NCI-H748 (cell line): Measurements from ENCODE around the gene RASGEF1B.
"Not testable (repeated sequence)": the region's sequence is repeated elsewhere in the genome, so short reads cannot be mapped to it uniquely, and the experiment has no call there.

Source experiments
- DNase-seq: peaks from one replicate; lab custom pipeline; 2025; ENCODE audit not compliant: unreplicated experiment; lab: John Stamatoyannopoulos, UW

RASGEF1B gene

DNA sequence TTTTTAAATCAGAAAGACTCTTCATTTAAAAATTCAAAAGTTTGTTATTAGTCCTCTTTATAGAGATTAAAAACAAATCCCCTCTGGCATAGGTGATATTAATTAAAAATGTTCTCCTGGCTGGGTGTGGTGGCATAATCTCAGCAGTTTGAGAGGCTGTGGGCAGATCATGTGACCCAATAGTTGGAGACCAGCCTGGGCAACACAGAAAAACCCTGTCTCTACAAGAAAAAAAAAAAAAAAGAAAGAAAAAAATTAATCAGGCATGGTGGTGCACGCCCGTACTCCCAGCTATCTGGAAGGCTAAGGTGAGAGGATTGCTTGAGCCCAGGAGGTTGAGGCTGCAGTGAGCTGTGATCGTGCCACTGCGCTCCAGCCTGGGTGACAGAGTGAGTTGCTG, 38.9 kb downstream of the RASGEF1B start:
- no peak for DNase-seq

DNA sequence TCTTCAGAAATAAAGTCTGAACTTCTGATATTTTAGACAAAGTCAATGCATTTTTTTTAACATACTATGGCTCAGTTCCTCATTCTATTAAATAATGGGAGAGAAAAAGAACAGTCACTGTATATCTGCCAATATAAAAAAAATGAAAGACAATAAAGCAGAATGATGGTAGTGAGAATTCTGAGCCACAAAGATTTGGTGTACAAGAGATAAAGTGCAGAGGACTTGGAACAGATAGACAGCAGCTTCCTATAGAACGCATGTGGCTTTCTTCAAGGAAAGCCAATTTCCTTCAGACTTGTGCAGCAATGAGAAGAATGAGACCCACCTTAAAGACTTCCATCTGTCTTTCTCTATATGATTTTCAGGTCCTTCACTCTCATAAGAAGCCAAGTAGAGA, 39.7 kb downstream of the RASGEF1B start:
- no peak for DNase-seq

DNA sequence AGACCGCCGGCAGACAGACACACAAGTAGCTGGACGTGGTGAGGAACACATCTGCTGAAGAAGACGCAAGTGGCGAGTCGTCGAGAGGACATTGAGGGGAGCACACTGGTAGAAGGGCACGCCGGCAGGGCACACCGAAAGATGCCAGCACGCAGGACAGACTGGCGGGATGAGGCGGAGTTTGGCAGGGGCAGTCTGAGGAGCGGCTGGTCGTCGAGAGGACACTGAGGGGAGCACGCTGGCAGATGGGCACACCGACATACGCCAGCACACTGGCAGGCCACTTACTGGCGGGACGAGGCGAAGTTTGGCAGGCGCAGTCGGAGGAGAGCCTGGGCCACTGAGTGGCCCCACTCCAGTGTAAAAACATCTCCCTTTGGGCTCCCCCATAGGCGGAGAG, 42.1 kb downstream of the RASGEF1B start:
- no peak for DNase-seq

DNA sequence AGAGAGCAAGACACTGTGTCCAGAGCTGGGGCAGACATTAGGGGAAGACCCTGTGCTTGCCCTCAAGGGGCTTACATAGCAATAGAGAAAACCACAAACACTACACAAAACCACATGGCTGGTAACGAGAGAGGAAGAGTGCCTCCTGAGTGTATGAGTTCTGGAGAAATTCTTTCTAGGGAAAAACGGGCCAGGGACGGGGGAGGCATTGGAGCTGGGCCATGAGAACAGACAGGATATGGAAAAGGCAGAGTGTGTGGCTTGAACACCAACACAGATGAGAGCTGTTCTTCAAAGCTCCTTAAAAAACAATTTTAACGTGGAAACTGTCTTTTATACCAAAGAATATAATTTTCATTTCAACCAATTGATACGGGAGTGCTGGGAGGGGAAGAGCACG, 42.7 kb downstream of the RASGEF1B start:
- DNase-seq = no peak

DNA sequence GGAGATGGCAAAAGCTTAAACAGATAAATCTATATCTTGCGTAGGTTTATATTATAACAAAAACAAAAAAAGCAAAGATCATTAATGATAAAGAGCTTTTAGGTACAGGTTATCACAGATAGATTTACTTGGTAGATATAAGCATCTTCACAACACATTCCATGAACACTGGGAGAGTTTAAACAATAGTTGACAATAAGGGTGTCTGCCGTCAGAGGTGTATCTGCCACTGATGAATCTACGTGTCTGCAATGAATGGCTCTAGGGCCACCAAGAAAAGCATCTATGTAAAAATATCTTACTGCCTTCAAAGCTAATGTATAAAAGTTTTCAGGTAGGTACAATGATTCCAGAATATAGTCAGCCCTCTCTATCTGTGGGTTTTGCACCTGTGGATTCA, 43.7 kb downstream of the RASGEF1B start:
- no peak for DNase-seq

- no peak for DNase-seq
These were observed 44.3 kb downstream of the RASGEF1B start for GRCh38 chr4:81427344-81427821.

DNA sequence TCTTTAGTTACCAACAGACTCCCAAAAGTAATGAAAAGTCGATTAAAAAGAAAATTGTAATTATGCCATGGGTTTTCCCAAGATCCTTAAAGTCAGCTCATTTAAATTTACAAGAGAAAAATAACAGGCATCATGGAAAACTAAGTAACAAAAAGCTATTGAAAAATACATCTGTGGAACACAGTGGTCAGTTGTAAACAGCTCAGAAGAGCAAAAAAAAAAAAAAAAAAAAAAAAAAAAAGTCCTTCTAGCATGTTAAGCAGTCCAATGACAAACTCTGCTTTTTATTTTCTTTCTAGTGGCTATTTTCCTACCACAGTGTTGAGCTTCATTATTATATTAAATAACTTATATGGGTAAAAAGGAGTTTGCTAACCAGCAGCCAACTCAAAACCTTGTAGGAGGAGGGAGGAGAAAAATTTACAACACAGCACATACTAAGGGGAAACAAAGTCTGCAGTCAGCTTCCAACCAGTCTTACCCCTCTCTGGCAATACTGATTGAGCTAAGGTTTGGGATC, 44.9 kb downstream of the RASGEF1B start:
- no peak for DNase-seq

DNA sequence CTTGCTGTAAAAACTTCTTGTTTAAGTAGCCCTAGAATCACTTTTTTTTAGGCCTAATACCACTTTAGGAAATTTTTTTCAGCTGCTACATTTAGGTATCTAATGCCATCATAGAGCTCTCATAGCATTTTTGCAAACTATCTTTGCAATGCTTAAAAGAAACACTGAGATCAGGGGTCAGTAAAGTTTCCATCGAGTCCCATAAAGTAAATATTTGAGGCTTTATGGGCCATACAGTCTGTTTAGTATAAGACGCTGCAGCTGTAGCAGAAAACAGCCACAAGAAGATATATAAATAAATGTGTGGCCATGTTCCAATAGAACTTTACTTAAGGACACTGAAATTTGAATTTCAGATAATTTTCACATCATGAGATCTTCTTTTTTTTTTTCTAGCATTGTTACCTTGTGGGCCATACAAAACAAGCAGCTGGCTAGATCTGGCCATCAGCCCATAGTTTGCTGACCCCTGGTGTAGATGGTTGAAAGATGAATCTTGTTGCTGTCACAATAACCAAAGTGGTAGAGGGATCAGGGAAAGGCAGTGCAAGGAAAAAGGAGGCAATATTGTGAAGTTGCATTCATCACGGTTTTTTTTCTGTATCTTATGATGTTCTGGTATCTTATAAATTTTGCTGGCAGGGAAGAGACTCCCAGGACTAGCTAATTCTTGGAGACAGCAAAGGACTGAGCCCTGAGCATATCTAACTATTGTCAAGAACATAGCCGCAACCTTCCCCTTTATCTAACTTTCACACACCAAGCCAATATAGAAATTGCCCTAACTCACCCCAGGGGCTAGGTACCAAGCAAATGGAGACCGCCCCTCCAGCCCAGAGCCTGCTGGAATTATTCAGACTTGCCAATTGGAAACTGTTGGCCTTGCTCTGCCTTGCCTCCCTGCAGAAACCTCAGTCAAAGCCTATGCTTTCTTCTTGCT, 46.6 kb downstream of the RASGEF1B start:
- no peak for DNase-seq

DNA sequence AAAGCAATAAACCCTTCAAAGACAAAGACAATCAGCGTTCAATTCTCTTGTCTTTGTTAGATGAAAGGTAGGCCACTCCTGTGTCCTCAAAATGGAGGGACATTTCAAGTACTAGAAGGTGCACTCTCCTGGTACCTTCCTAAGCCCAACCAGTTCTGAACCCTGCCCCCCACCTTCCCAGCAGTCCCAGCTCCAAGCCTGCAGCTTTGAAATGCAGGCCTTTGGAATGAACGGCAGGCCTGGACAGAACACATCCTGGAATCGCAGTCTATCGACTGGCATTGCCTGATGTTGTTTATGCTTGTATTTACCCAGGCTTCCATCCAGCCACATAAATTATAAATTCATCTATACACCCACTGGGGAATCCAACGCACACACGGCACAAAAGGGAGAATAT, 47.4 kb downstream of the RASGEF1B start:
- no peak for DNase-seq

- DNase-seq = peak; percentile 21
These were observed 49.1 kb downstream of the RASGEF1B start for GRCh38 chr4:81422595-81422994.

GRCh38 chr4:81421346-81422218, 50.1 kb downstream of the RASGEF1B start:
- peak; percentile 84 for DNase-seq

- DNase-seq = no peak
These were observed 53.1 kb downstream of the RASGEF1B start for GRCh38 chr4:81418572-81418971.

DNA sequence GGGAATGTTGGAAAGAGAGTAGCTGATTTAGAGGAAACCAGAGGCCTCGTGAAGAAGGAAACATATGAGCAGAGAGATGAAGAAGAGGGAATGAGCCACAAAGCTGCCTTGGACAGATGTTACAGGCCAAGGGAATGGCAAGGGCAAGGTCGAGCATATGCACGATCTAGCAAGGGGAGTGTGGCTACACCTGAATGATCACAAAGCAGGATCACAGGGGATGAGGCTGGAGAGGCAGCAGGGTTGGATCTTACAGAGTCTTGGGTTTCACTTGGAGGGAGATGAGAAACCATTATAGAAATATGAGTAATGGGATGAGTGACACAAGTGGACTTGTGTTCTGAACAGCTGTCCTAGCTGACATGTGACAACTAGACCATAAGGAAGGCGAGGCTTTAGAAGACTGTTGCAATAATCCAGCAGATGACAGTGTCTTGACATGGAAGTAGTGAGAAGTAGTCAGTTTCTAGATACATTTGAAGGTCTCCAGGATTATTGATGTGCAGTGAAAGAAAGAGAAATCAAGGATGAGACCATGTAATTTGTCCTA, 58.7 kb downstream of the RASGEF1B start:
- no peak for DNase-seq

DNA sequence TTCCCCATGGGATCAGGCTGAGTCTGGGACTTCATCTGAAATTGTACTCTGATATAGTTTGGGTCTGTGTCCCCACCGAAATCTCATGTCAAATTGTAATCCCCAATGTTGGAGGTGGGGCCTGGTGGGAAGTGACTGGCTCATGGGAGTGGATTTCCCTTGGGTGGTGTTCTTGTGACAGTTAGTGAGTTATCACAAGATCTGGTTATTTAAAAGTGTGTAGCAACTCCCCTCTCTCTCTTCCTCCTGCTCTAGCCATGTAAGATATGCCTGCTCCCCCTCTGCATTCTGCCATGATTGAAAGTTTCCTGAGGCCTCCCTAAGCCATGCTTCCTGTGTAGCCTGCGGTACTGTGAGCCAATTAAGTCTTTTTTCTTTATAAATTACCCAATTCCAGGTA, 61.0 kb downstream of the RASGEF1B start:
- DNase-seq = no peak

- no peak for DNase-seq
These were observed 61.9 kb downstream of the RASGEF1B start for GRCh38 chr4:81409836-81410235.

- no peak for DNase-seq
These were observed 63.4 kb downstream of the RASGEF1B start for GRCh38 chr4:81408341-81408740.

- no peak for DNase-seq
These were observed 64.0 kb downstream of the RASGEF1B start for GRCh38 chr4:81407726-81408125.

DNA sequence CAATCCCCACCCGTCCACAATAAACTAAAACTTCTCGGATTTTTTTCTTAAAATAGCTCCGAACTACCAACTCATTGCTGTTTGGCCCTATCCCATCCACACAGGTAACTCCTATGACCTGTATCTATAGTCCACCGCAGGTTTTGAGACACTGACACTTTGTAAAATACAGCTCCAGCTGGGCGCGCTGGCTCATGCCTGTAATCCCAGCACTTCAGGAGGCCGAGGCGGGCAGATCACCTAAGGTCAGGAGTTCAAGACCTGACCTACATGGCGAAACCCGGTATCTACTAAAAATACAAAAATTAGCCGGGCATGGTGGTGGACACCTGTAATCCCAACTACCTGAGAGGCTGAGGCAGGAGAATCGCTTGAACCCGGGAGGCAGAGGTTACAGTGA, 65.2 kb downstream of the RASGEF1B start:
- not testable (repeated sequence) for DNase-seq

- DNase-seq = peak; percentile 65
These were observed 65.8 kb downstream of the RASGEF1B start for GRCh38 chr4:81405900-81406401.

- DNase-seq = no peak
These were observed 67.0 kb downstream of the RASGEF1B start for GRCh38 chr4:81404741-81405140.

- no peak for DNase-seq
These were observed 67.4 kb downstream of the RASGEF1B start for GRCh38 chr4:81404294-81404693.
